H1 (cell line): Measurements from ENCODE around the gene LGALS9. TPM values are rescaled to one million over a fixed set of nuclear protein-coding genes. Genes with fewer than 3 reads are reported as not detected.

Source experiments
- CTCF ChIA-PET: fragments of 300-600 bp; sonication (Branson Sonifier 250); formaldehyde crosslinking; loops from one replicate; lab custom pipeline; 2021; ENCODE audit not compliant: partially characterized antibody; lab: Charles Lee
- POLR2A ChIA-PET: fragments of 300-600 bp; sonication (Branson Sonifier 250); formaldehyde crosslinking; loops from one replicate; lab custom pipeline; 2021; ENCODE audit warnings: inconsistent platforms; ENCODE audit not compliant: partially characterized antibody; lab: Charles Lee
- DNase-seq, 2 experiments: peaks; one replicate each; pipeline versions ENCODE4 v3.0.0 to v3.0.0-alpha.2; 2010 to 2022; ENCODE audit warnings: low spot score in 2 of 2, low read depth in 1 of 2, mixed read lengths in 1 of 2
- FAIRE-seq: peaks from 2 replicates; lab custom pipeline; 2011; peaks lifted over from hg19 to GRCh38; lab: Jason Lieb, UNC
- H2AFZ ChIP-seq: 2 replicates; pipeline ENCODE4 v1.8.1; 2012; ENCODE audit warnings: low read length, inconsistent platforms
- H2AK5ac ChIP-seq: 2 replicates; pipeline ENCODE4 v1.6.1; 2013; ENCODE audit warnings: low read depth, low read length
- H2BK120ac ChIP-seq: replicated peaks from 2 replicates; pipeline ENCODE3; 2013; ENCODE audit warnings: low read depth, low read length, inconsistent platforms
- H2BK12ac ChIP-seq: 2 replicates; pipeline ENCODE4 v1.6.1; 2013; ENCODE audit warnings: low read depth, low read length
- H2BK15ac ChIP-seq: 2 replicates; pipeline ENCODE4 v1.6.1; 2013; ENCODE audit warnings: low read length
- H2BK20ac ChIP-seq: 2 replicates; pipeline ENCODE4 v1.6.1; 2013; ENCODE audit warnings: low read length
- H2BK5ac ChIP-seq: 2 replicates; pipeline ENCODE4 v1.6.1; 2013; ENCODE audit warnings: low read depth, low read length
- H3K14ac ChIP-seq: 2 replicates; pipeline ENCODE4 v1.6.1; 2013; ENCODE audit warnings: inconsistent platforms; ENCODE audit not compliant: insufficient read length
- H3K18ac ChIP-seq: 2 replicates; pipeline ENCODE4 v1.6.1; 2013; ENCODE audit warnings: low read length; ENCODE audit errors: extremely low read depth
- H3K23ac ChIP-seq: 2 replicates; pipeline ENCODE4 v1.6.1; 2013; ENCODE audit warnings: inconsistent platforms; ENCODE audit not compliant: insufficient read length
- H3K23me2 ChIP-seq: 2 replicates; pipeline ENCODE4 v1.6.1; 2013; ENCODE audit warnings: low read depth, low read length
- H3K27ac ChIP-seq: 2 replicates; pipeline ENCODE4 v1.6.1; 2011; ENCODE audit warnings: low read depth, low read length, inconsistent platforms
- H3K27me3 ChIP-seq, 4 experiments: replicated peaks in 1 of 4; 1 replicate in 1 of 4; 2 replicates in 3 of 4; pipeline versions ENCODE4 v1.6.1 to v1.8.1; 2011 to 2013; ENCODE audit warnings: low read length in 3 of 4, mild to moderate bottlenecking in 3 of 4, inconsistent platforms in 2 of 4, mixed read lengths in 2 of 4, moderate library complexity in 1 of 4; ENCODE audit not compliant: control insufficient read depth in 3 of 4, insufficient read depth in 3 of 4; ENCODE audit errors: extremely low read depth in 1 of 4
- H3K36me3 ChIP-seq, 4 experiments: 2 replicates each; pipeline versions ENCODE4 v1.6.1 to v1.8.1; 2011 to 2013; ENCODE audit warnings: mild to moderate bottlenecking in 4 of 4, low read length in 3 of 4, moderate library complexity in 2 of 4, control low read depth in 1 of 4, inconsistent platforms in 1 of 4; ENCODE audit not compliant: insufficient read depth in 4 of 4, control insufficient read depth in 2 of 4
- H3K4ac ChIP-seq: replicated peaks from 2 replicates; pipeline ENCODE3; 2013; ENCODE audit warnings: low read length, low read depth, mixed read lengths, inconsistent platforms; ENCODE audit not compliant: insufficient read length
- H3K4me1 ChIP-seq, 4 experiments: replicated peaks in 1 of 4; 1 replicate in 1 of 4; 2 replicates in 3 of 4; pipeline versions ENCODE4 v1.6.1 to v1.8.1; 2011 to 2013; ENCODE audit warnings: low read length in 3 of 4, inconsistent platforms in 2 of 4, mixed read lengths in 1 of 4; ENCODE audit not compliant: insufficient read depth in 4 of 4, control insufficient read depth in 3 of 4
- H3K4me2 ChIP-seq, 2 experiments: 2 replicates each; pipeline versions ENCODE4 v1.6.1 to v1.8.1; 2011 to 2013; ENCODE audit warnings: low read depth in 2 of 2, low read length in 2 of 2, control low read depth in 1 of 2, inconsistent platforms in 1 of 2, mild to moderate bottlenecking in 1 of 2; ENCODE audit not compliant: insufficient read depth in 1 of 2
- H3K4me3 ChIP-seq, 4 experiments: fragments of 200-600, 300-600 bp in 1 of 4; sonication (generic), shearing (Covaris generic), sonication (Bioruptor Twin) in 1 of 4; 2 replicates each; pipeline versions ENCODE4 v1.5.1 to v1.8.1; 2011 to 2016; ENCODE audit warnings: low read length in 4 of 4, low read depth in 3 of 4, control low read depth in 2 of 4, inconsistent platforms in 2 of 4, mild to moderate bottlenecking in 2 of 4, mixed read lengths in 1 of 4, moderate library complexity in 1 of 4; ENCODE audit not compliant: insufficient read depth in 2 of 4; ENCODE audit errors: extremely low read depth in 1 of 4
- H3K56ac ChIP-seq: replicated peaks from 2 replicates; pipeline ENCODE3; 2013; ENCODE audit warnings: low read depth, mild to moderate bottlenecking, mixed read lengths, low read length, inconsistent platforms; ENCODE audit not compliant: insufficient read length
- H3K79me1 ChIP-seq: 2 replicates; pipeline ENCODE4 v1.6.1; 2013; ENCODE audit warnings: low read depth, low read length, control low read depth
- H3K79me2 ChIP-seq, 2 experiments: 2 replicates each; pipeline versions ENCODE4 v1.6.1 to v1.8.1; 2012 to 2013; ENCODE audit warnings: low read length in 2 of 2, mild to moderate bottlenecking in 2 of 2, inconsistent platforms in 1 of 2; ENCODE audit not compliant: insufficient read depth in 2 of 2, control insufficient read depth in 1 of 2
- H3K9ac ChIP-seq, 4 experiments: replicated peaks in 1 of 4; 1 replicate in 1 of 4; 2 replicates in 3 of 4; pipeline versions ENCODE4 v1.6.1 to v1.8.1; 2011 to 2013; ENCODE audit warnings: low read depth in 3 of 4, low read length in 3 of 4, control low read depth in 2 of 4, mild to moderate bottlenecking in 2 of 4, moderate library complexity in 2 of 4, inconsistent platforms in 1 of 4; ENCODE audit errors: extremely low read depth in 1 of 4
- H3K9me3 ChIP-seq, 2 experiments: 2 replicates each; pipeline versions ENCODE4 v1.6.1 to v1.8.1; 2012 to 2013; ENCODE audit warnings: mild to moderate bottlenecking in 2 of 2, moderate library complexity in 2 of 2, control low read depth in 1 of 2, inconsistent platforms in 1 of 2, low read depth in 1 of 2, low read length in 1 of 2, mixed read lengths in 1 of 2; ENCODE audit not compliant: insufficient read depth in 2 of 2
- H4K20me1 ChIP-seq, 2 experiments: replicated peaks in 1 of 2; 2 replicates each; pipeline versions ENCODE3 to v1.8.1; 2011 to 2013; ENCODE audit warnings: inconsistent platforms in 2 of 2, low read length in 2 of 2, mild to moderate bottlenecking in 1 of 2; ENCODE audit not compliant: insufficient read depth in 2 of 2, control insufficient read depth in 1 of 2
- H4K5ac ChIP-seq: 2 replicates; pipeline ENCODE4 v1.6.1; 2013; ENCODE audit warnings: low read length, low read depth, mixed read lengths, inconsistent platforms; ENCODE audit not compliant: insufficient read length
- H4K8ac ChIP-seq: 2 replicates; pipeline ENCODE4 v1.8.0; 2013; ENCODE audit warnings: mild to moderate bottlenecking, moderate library complexity, low read length, inconsistent platforms; ENCODE audit not compliant: insufficient read depth; ENCODE audit errors: extremely low read depth
- H4K91ac ChIP-seq: replicated peaks from 2 replicates; pipeline ENCODE3; 2013; ENCODE audit warnings: low read length, mixed read lengths, inconsistent platforms; ENCODE audit not compliant: insufficient read length
- CBX5 ChIP-seq: fragments of 300-800, 300-1000 bp; sonication (generic); IDR thresholded peaks from 2 replicates; pipeline ENCODE4 v1.7.1; 2016; ENCODE audit warnings: antibody characterized with exemption, low read length, low read depth
- EGR1 ChIP-seq: IDR thresholded peaks from 2 replicates; pipeline ENCODE4 v1.6.1; 2011; ENCODE audit warnings: low read depth, low read length, borderline replicate concordance
- EZH2 ChIP-seq: fragments of 200-600 bp; sonication (generic); IDR thresholded peaks from 2 replicates; pipeline ENCODE4 v1.7.1; 2012; ENCODE audit warnings: low read depth, mild to moderate bottlenecking, moderate library complexity, low read length, inconsistent platforms; ENCODE audit not compliant: severe bottlenecking
- JUN ChIP-seq: IDR thresholded peaks from 2 replicates; pipeline ENCODE4 v1.6.1; 2011; ENCODE audit warnings: low read depth, mild to moderate bottlenecking, improper control_type of control experiment, low read length
- NRF1 ChIP-seq: IDR thresholded peaks from 2 replicates; pipeline ENCODE4 v1.6.1; 2011; ENCODE audit warnings: mild to moderate bottlenecking, low read depth, low read length, improper control_type of control experiment
- SIX5 ChIP-seq: IDR thresholded peaks from 2 replicates; pipeline ENCODE4 v1.6.1; 2011; ENCODE audit warnings: mild to moderate bottlenecking, low read depth, low read length
- SP4 ChIP-seq: IDR thresholded peaks from 2 replicates; pipeline ENCODE4 v1.6.1; 2012; ENCODE audit warnings: low read length, inconsistent platforms
- TAF1 ChIP-seq: IDR thresholded peaks from 2 replicates; pipeline ENCODE4 v1.6.1; 2011; ENCODE audit warnings: mild to moderate bottlenecking, low read depth, low read length
- YY1 ChIP-seq: IDR thresholded peaks from 2 replicates; pipeline ENCODE4 v1.6.1; 2011; ENCODE audit warnings: low read depth, mild to moderate bottlenecking, low read length
- WGBS, 2 experiments: shearing (Covaris generic) in 1 of 2; methylation state at CpG; one replicate each; pipeline versions ENCODE4 v1.1.6 to v1.1.7; 2013 to 2015; ENCODE audit warnings: low lambda C conversion rate in 2 of 2, mixed read lengths in 2 of 2, inconsistent platforms in 1 of 2, low coverage in 1 of 2, missing lambda C conversion rate in 1 of 2; ENCODE audit not compliant: insufficient replicate concordance in 2 of 2, insufficient coverage in 1 of 2, insufficient read length in 1 of 2; ENCODE audit errors: extremely low coverage in 1 of 2, missing lambda C conversion rate in 1 of 2; 5-methylcytosine and 5-hydroxymethylcytosine counted together
- polyA plus RNA-seq, 7 experiments: library from polyadenylated mRNA; depleted of rRNA in 3 of 7; stranded (reverse) in 5 of 7; unstranded in 2 of 7; fragments of >200 nt in 5 of 7; fragments of 200-250 nt in 2 of 7; gene quantifications; 1 replicate in 5 of 7; 2 replicates in 1 of 7; 4 replicates in 1 of 7; pipeline versions ENCODE4 v1.2.1 to v1.2.3, GENCODE V29; 2011 to 2013; ENCODE audit warnings: missing spikeins in 2 of 7, mixed read lengths in 2 of 7
- total RNA-seq: library from RNA; stranded (reverse); fragmentation: NEBNext Ultra II Directional; extraction: Animal tissue kit (Norgen Biotek cat#: 25700); gene quantifications from 2 replicates; pipeline ENCODE4 v1.2.1, GENCODE V29; 2021

Gene LGALS9
- total and polyA plus RNA-seq, 2 of the 8 experiments (the other 6 are each of a cell fraction or from before 2014, with no cell fraction given) = 0.95 to 1.7 TPM

DNA sequence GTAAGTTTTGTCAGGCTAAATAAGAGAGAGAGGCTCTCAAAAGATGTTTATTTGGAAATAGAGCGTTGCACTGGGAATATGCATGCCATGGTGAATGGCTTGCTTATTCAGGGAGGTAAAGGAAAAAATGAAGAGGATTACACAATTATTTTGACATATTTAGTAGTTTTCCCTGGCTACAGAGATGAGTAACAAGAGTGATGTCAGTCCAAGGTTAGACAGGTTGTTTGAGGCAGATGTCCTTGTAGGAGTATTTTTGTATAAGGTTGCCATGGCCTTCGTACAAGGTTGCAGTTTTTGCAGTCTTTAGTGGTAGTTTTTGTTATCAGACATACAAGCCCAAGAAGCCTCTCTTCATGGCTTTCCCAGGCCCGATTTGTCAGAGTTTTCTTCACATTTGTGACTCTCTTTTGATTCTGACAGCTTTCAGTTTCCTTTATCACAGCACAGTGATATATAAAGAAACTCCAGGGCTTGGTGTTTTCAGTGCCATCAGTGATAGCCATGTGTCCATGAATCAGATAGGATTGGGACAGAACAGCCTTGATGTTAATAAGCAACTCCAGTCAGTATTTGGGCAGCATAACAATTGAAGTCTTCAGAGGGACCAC is 18.7 kb upstream of the LGALS9 start:
- H3K4me3 ChIP-seq = no peak overlapping the region
- H3K36me3 ChIP-seq = peaks cover 3 to 13% (median 10%) of the 10 kb centered on the region in 4 experiments; a peak in 7 of 8 replicates
- H4K91ac ChIP-seq = no peak overlapping the region
- H3K18ac ChIP-seq = no peak overlapping the region
- H2AK5ac ChIP-seq = no peak overlapping the region
- no peak for DNase-seq
- no peak overlapping the region for H2BK15ac ChIP-seq
- H3K4me2 ChIP-seq = no peak overlapping the region
- no peaks in the 10 kb centered on the region for H3K4me1 ChIP-seq
- H3K79me2 ChIP-seq = no peaks in the 10 kb centered on the region
- ChIA-PET CTCF (interaction anchor here (0.6 to 13.1 kb wide), 7 partner anchors 9 to 198 kb away, joined by 3 to 305 read pairs (median 34); no protein-coding TSS in a partner anchor), POLR2A (no interaction called here)
- no peak overlapping the region for H3K14ac ChIP-seq
- no peak overlapping the region for H3K56ac ChIP-seq
- H3K23me2 ChIP-seq = no peaks in the 10 kb centered on the region
- no peak overlapping the region for H2BK120ac ChIP-seq
- no peak overlapping the region for H3K23ac ChIP-seq
- H3K9me3 ChIP-seq = no peaks in the 10 kb centered on the region
- no peak overlapping the region for H2BK5ac ChIP-seq
- H3K27ac ChIP-seq = no peak overlapping the region
- 86% methylated on average over 3 of the region's 3 CpGs; no CpG with 5 or more reads in 1 of the 2 experiments for WGBS, 2 experiments
- no peaks in the 10 kb centered on the region for H3K27me3 ChIP-seq
- no peak for FAIRE-seq
- H3K9ac ChIP-seq = no peak overlapping the region
- no peaks in the 10 kb centered on the region for H4K20me1 ChIP-seq
- no peak overlapping the region for H2AFZ ChIP-seq
- no peak overlapping the region for H4K8ac ChIP-seq
- H2BK12ac ChIP-seq = no peak overlapping the region
- H2BK20ac ChIP-seq = no peak overlapping the region
- no peak overlapping the region for H4K5ac ChIP-seq
- H3K4ac ChIP-seq = no peak overlapping the region
- H3K79me1 ChIP-seq = no peaks in the 10 kb centered on the region
- TF ChIP-seq NRF1 (no peak), YY1 (no peak), CBX5 (no peak), EGR1 (no peak), TAF1 (no peak), EZH2 (no peak), JUN (no peak), SP4 (no peak), SIX5 (no peak)
